GM18499 (cell line): ENCODE results near the gene DCUN1D2.
A peak's percentile ranks its signal among the peaks of the same experiment; 100 is the strongest.
"Not testable (repeated sequence)": the region's sequence is repeated elsewhere in the genome, so short reads cannot be mapped to it uniquely, and the experiment has no call there.

Experiments used
- ATAC-seq: cut with Tn5 transposase; IDR thresholded peaks from one replicate; pipeline ENCODE4 v1.9.1; 2021; ENCODE audit warnings: moderate number of reproducible peaks; ENCODE audit not compliant: insufficient read depth, unreplicated experiment

Gene DCUN1D2

DNA sequence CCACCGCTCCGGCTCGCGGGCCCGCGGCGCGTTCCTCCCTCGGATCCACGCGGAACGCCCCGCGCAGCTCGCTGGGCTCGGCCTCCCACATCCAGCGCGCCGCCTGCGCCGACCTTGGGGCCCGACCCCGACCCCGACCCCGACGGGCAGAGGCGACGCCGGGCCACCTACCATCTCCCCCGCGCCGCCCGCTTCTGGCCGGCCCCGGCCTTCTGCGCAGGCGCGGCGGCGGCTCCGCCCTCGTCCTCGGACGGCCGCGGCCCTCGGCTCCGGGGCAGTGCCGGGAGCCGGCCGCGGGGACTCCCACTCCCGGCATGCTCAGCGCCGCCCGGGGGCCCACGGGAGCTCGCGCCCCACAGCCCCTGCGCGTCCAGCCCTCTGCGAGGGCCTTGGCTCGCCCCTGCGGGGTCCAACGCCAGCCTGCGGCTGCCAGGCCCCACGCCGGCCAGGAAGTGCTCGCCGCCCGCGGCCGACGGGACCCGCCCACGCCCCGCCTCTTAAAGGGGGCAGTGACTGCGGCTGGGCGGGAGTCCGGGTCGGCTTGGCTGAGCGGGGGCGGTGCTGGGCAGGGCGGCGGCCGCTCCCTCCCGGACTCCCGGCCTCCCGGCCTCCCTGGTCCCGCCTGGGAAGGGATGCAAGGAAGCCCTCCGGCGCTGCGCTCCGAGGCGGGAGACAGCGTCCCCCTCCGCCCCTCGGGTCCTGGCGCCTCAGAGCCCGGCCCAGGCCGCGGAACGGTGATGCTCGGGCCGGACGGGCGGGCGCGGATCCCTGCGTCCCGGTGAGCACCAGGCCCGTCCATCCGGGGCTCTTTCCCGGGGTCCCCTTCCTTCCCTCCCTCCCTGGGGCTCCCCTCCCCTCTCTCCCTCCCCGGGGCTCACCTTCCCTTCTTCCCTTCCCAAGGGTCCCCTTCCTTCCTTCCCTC is at the start of gene DCUN1D2:
DCUN1D2 (minus strand) TSS at position 216 of the 922 bp plus-strand sequence; CDS start at position 174, 42 bp downstream.
- peak; percentile 43 for ATAC-seq

DNA sequence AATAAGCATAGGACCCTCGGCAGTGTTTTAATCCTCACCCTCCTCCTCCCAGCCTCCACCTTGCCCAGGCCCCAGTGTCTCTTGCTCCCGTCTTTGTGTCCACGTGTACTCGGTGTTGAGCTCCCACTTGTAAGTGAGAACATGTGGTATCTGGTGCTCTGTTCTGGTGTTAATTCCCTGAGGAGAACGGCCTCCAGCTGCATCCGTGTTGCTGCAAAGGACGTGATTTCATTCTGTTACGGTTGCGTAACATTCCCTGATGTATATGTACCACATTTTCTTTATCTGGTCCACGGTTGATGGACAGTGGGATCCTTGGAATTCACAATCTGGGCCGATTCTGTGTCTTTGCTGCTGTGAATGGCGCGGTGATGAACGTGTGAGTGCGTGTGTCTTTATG is 49.3 kb upstream of the DCUN1D2 start:
- no peak for ATAC-seq

- ATAC-seq: no peak
Measured at GRCh38 chr13:113539176-113539575, 48.7 kb upstream of the DCUN1D2 start.

DNA sequence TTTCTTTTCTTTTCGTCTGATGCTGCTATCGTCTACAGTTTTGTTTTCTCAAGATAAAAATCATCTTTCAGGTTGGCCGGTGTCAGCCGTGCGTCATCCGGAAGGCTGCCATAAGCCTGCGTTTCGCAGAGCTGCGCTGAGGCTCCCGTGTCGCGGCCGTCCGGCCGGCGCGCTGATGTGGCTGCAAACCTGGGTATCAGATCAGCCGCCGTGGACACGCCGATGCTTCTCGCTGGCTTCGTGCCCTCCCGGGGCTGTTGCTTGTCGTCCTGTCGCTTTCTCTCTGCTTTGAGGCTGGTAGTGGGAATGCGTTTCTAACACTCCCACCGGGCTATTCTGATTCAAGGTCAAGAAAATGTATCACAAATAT is 48.2 kb upstream of the DCUN1D2 start:
- no peak for ATAC-seq

DNA sequence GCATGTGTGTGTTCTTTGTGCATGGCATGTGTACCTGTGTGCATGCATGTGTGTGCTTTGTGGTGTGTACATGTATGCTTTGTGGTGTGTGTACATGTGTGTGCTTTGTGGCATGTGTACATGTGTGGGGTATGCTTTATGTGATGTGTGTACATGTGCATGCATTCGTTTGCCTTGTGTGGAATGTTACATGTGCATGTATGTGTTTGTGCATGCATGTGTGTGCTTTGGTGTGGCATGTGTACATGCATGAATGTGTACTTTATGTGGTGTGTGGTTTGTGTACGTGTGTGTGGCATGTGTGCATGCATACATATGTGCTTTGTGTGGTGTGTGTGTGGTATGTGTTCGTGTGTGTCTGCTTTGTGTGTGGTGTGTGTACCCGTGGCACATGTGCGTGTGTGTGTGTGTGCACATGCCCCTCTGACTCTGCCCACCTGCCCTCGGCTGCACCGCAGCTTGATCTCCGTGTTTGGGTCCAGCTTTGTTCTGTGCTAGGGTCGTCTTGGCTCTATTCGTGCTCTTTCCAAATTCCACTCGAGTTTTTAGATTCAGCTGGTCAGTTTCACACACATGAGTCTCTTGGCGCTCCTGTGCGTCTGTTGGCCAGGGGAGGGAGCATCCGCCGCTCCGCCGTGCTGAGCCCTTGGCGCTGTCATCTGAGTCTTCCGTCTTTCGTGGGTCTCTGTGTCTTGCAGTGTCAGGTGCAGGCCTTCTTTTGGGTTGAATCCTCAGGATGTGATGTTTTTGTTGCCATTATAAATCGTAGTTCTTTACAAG is 47.6 kb upstream of the DCUN1D2 start:
- ATAC-seq: no peak

DNA sequence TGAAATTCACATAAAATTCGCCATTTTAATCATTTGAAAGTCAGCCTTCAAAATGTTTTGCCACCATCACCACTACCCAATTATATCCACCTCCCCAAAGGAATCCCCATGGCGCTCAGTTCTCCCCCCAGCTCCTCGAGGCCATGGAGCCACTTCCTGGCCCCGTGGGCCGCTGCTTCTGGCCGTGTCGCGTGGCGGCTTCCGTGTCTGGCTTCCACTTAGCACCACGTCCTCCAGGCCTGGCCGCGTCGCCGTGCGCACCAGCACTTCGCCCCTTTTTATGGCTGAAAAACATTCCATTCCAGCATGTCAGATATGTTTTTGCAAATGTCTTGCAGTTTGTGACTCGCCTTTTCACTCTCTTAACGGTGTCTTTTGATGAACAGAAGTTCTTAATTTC is 46.7 kb upstream of the DCUN1D2 start:
- no peak for ATAC-seq

- ATAC-seq: no peak
Measured at GRCh38 chr13:113536461-113537110, 46.1 kb upstream of the DCUN1D2 start.

DNA sequence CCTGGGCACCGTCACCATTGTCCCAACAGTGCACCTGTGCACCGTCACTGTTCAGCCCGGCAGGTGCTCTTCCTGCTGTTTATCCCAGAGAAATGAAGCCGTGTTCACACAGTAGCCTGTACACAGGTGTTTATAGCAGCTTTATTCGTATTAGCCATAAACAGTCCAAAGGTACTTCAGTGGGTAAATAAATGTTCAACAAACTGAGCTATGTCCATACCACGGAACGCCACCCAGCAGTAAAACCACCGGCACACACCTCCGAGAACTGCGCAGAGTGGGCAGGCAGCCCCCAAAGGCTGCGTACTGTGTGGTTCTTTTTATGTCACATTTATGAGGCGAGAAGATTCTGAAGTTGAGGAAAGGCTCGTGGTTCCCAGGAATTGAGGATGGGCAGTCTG is 44.9 kb upstream of the DCUN1D2 start:
- ATAC-seq: no peak

DNA sequence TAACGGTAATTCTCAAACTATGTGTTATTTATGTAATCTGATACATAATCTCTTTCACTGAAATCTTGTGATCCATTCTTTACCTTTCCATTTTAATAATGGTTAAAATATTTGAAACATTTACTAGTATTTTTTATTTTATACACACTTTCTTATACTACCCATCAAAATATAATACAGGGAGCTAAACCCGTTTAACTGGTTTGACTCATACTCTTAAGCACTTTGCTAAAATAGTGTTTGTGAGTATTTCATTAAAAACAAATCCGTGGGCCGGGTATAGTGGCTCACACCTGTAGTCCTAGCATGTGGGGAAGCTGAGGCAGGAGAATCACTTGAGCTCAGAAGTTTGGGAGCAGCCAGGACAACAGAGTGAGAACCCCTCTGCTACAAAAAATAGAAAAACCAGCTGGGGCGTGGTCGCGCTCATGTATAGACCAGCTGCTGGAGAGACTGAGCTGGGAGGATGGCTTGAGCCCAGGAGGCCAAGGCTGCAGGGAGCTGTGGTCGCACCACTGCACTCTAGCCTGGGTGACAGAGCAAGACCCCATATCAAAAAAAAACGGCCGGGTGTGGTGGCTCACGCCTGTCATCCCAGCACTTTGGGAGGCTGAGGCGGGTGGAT is 43.8 kb upstream of the DCUN1D2 start:
- no peak for ATAC-seq

DNA sequence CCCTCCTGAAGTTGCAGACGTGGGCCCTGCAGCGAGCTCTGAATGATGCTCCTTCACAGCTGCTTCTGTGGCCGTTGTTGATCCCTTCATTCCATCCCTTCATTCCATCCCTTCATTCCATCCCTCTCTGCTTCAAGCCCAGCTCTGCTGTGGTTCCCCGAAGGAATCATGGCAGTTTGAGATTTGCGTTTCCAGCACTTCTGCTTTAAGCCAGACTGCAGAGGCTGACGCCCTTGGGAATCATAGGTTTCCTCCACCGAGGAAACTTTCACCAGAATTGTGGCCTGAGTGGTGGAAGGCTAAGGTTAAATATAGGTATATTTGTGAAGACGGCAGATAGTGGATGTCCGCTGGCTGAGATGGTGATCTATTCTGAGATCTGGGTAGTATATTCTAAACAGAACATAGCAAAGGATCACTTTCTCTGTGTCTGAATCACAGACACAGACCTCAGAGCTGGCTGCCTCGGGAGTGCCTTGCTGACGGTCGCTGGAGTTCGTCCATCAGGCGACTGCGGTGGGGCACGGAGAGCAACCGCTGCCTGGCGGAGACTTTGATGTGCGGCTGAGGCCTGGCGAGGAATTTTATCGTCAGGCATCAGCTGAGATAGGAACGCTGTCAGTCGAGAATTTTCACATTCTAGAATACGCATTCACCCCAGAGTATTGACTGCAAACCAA is 42.8 kb upstream of the DCUN1D2 start:
- no peak for ATAC-seq

GRCh38 chr13:113532156-113532806 is 41.8 kb upstream of the DCUN1D2 start:
- no peak for ATAC-seq

DNA sequence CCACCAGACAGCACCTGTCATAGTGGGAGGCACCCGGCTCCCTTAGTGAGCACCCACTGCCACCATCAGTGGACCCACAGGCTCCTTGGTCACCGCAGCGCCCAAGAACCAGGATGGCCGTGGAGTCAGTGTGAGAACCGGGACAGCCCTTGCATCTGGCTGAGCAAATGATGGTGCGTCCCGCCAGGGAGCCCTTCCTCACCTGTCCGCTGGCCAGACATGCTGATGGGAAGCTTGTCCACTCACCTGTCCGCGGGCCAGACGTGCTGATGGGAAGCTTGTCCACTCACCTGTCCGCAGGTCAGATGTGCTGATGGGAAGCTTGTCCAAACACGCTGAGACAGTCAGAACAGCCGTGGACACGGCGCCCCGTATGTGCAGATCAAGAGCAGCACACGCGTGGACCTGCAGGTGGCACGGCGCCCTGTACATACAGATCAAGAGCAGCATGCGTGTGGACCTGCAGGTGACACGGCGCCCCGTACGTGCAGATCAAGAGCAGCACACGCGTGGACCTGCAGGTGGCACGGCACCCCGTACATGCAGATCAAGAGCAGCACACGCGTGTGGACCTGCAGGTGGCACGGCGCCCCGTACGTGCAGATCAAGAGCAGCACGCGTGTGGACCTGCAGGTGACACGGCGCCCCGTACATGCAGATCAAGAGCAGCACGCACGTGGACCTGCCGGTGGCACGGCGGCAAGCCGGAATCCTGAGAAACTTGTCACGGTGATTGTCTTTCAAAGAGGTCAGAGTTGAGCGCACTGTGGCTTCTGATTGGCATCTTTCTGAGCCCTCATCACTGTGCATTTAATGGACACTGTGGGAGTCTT is 40.7 kb upstream of the DCUN1D2 start:
- ATAC-seq: no peak

GRCh38 chr13:113528813-113529180 is 38.3 kb upstream of the DCUN1D2 start:
- ATAC-seq: no peak

GRCh38 chr13:113528101-113528812 is 37.7 kb upstream of the DCUN1D2 start:
- no peak for ATAC-seq

DNA sequence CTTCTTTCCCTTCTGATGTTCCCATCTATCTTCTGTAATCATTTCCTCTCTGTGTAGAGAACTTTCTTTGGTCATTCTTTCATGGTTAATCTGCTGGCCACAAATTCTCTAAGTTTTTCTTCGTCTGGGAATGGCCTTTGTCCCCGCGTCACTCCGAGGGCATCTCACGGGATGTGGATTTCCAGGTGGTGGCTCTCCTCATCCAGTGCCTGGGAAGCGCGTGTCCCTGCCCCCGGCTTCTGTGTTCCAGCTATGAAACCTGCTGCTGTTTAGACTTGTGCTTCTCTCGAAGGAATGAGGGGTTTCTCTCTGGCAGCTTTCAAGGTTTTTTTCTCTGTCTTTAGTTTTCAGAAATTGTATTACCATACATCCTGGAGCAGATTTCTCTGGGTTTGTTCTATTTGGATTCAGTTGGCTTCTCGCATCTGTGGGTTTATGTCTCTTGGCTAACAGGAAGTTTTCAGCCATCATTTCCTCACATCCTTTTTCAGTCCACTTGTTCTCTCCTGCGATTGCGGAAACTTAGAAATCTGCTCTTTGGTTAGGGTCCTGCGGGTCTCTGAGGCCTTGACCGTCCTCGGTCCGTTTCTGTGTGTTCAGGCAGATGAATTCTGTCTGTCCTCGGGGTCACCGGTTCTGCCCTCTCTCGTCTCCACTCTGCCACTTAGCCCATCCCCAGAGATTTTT is 36.9 kb upstream of the DCUN1D2 start:
- no peak for ATAC-seq

DNA sequence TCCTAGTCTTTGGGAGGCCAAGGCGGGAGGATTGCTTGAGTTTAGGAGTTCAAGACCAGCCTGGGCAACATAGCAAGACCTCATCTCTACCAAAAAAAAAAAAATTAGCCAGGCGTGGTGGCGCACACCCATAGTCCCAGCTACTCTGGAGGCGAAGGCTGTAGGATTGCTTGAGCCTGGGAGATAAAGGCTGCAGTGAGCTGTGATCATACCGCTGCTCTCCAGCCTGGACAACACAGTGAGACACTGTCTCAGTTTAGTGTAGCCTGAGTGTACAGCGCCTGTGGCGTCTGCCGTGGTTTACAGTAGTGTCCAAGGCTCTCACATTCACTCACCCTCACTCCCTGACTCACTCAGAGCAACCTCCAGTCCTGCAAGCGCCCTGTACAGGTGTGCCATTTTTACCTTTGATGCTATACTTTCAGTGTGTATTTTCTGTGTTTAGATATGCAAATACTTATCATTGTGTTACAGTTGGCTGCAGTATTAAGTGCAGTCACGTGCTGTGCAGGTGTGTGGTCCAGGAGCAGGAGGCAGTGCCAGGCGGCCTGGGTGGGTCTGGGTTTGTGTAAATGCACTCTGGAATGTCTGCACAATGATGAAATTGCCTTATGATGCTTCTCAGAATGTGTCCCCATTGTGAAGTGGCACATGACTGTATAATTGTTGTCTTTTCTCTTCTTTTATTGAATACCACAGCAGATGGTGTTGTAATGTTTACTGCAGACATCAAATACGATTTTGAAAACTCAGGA is 36.1 kb upstream of the DCUN1D2 start:
- no peak for ATAC-seq

GRCh38 chr13:113522438-113522837 is 31.9 kb upstream of the DCUN1D2 start:
- ATAC-seq: not testable (repeated sequence)
